Gastrocnemius medialis (tissue), 4 donors: Measurements from ENCODE around the gene PIK3C3. TPM values are rescaled to one million over a fixed set of nuclear protein-coding genes. Genes with fewer than 3 reads are reported as not detected.

Experiments
- ATAC-seq, 2 donors: fragments of 150-250 bp; one replicate each; pipeline ENCODE4 v1.9.1; 2016
- DNase-seq, 2 donors: peaks; one replicate each; pipeline ENCODE4 v3.0.0-alpha.2; 2019
- H3K27ac ChIP-seq, 4 donors: fragments of 200-600 bp; sonication (generic); 1 replicate in 1 of 4; 2 replicates in 3 of 4; pipeline ENCODE4 v1.5.1; 2016 to 2018; ENCODE audit warnings: mild to moderate bottlenecking in 2 of 4, moderate library complexity in 1 of 4
- H3K27me3 ChIP-seq, 3 donors: fragments of 200-600 bp; sonication (generic) in 2 of 3; 1 replicate in 1 of 3; 2 replicates in 2 of 3; pipeline versions ENCODE4 v1.5.1 to v1.6.0; 2016 to 2019; ENCODE audit warnings: mild to moderate bottlenecking in 1 of 3, moderate library complexity in 1 of 3
- H3K36me3 ChIP-seq, 2 donors: fragments of 200-600 bp; sonication (generic) in 1 of 2; one replicate each; pipeline ENCODE4 v1.5.1; 2017 to 2018
- H3K4me1 ChIP-seq, 2 donors: fragments of 200-600 bp; sonication (generic) in 1 of 2; one replicate each; pipeline ENCODE4 v1.5.1; 2016 to 2017; ENCODE audit warnings: mild to moderate bottlenecking in 2 of 2
- H3K4me3 ChIP-seq, 4 donors: fragments of 200-600 bp; sonication (generic) in 3 of 4; 1 replicate in 1 of 4; 2 replicates in 3 of 4; pipeline ENCODE4 v1.5.1; 2016 to 2019; ENCODE audit warnings: mild to moderate bottlenecking in 2 of 4
- H3K9me3 ChIP-seq, 3 donors: fragments of 200-600 bp; sonication (generic) in 2 of 3; 1 replicate in 1 of 3; 2 replicates in 2 of 3; pipeline ENCODE4 v1.5.1; 2016 to 2019
- POLR2A ChIP-seq, 2 donors: fragments of 450-650 bp; IDR thresholded peaks; one replicate each; pipeline ENCODE4 v1.6.1; 2017; ENCODE audit warnings: antibody characterized with exemption in 2 of 2, mild to moderate bottlenecking in 2 of 2, moderate library complexity in 2 of 2
- in situ Hi-C, 4 donors: fragments of 200-750 bp; cut with MboI; loops; one replicate each; pipeline versions ENCODE4 v1.15.0 to v1.8.0; 2017; ENCODE audit warnings: low sequenced_read_pairs in 4 of 4
- intact Hi-C: fragments of 100-400 bp; cut with DNase I; formaldehyde crosslinking; loops from one replicate; pipeline ENCODE4 v1.15.1; 2023; ENCODE audit warnings: low total_unique reads
- total RNA-seq, 4 donors: library from RNA; depleted of rRNA; stranded (reverse); fragments of >200 nt; gene quantifications; one replicate each; pipeline versions ENCODE4 v1.1.0 to v1.2.3, GENCODE V29; 2016
- TF ChIP-seq, protein P1 (sequence below), 5 experiments: fragments of 450-650 bp in 3 of 5; fragments of 200-600 bp in 2 of 5; sonication (generic) in 2 of 5; IDR thresholded peaks in 4 of 5; conservative IDR thresholded peaks in 1 of 5; 1 replicate in 4 of 5; 2 replicates in 1 of 5; pipeline ENCODE4 v1.5.1; 2016 to 2019; ENCODE audit warnings: antibody characterized with exemption in 5 of 5, mild to moderate bottlenecking in 3 of 5, moderate library complexity in 3 of 5

PIK3C3 gene
- total RNA-seq = 10 to 100 TPM; 21.7 to 38.6 (median 29.6) TPM

DNA sequence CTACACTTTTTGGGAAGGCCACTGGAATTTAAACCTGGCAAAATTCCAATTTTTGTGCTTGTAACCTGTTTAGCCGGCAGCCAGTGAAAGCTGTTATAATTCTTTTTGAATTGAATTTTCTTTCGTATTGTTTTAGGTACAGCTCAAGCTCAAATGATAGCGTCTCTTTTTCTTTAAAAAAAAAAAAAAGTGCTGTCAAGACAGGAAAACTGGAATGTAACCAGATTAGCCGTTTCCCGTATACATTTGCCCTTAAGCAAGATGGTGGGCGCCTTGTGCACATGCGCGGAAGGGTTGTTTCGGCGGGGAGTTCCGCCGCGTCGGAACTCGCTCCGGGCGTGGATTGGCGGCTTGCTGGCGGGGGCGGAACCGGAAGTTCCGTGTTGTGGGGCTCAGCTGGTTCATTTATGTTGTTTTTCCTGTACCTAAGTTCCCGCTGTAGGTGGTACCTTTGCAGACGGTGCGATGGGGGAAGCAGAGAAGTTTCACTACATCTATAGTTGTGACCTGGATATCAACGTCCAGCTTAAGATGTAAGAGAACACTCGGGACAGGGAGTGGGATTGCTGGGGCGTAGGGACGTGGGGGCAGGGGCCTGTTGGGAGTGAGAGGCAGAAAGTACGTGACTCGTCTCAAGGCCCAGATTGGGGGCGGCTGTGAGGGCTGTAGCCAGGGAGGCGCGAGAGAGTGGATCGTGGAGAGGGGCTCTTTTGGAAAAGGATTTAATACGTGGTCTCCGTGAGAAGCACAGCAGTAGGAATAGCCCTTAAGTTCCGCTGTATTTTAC lies at the start of gene PIK3C3:
TSS of gene PIK3C3 (plus strand) at position 408 of the 787 bp plus-strand sequence. CDS start at position 466, 58 bp downstream.
- in situ Hi-C loops = no loop called here
- peak; percentile 97 to 99 for ATAC-seq

DNA sequence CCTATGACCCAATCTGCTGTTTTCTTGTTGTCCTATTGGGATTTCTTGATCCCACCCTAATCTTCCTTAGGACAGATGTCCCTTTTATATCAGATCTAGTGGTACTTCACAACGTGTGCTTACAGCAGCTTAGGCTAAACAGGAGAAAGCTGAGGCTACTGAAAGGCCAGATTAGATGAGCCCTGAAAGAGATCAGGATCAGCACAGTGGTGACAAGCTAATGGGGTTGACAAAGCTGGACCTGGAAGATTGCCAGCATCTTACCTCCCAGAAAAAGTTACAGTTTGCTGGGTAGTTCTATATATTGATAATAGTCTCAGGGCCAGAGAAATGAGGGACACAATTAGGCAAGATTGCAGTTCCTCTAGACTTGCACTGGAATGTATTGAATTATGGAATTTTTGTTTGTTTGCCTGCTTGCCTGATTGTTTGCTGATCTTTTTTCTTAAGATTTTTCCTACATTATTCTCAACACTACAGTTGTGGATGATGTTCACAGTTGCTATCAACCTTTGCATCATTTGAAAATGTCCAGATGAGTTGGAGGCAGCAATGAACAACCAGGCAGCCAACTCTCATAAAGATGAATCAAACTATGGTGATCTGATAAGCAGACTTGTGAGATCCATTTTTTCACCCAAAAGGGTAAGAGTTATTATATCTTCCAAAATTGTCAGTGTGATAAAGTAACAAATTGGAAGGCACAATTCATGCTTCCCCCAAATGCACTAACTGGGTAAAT lies 49.1 kb upstream of the PIK3C3 start:
- Histone ChIP-seq H3K4me3 (no peak overlapping the region), H3K9me3 (no peaks in the 10 kb centered on the region), H3K27me3 (no peaks in the 10 kb centered on the region), H3K27ac (no peak overlapping the region), H3K36me3 (no peaks in the 10 kb centered on the region), H3K4me1 (no peaks in the 10 kb centered on the region)
- intact Hi-C loops = no loop called here
- in situ Hi-C loops = no loop called here
- no peak for ATAC-seq
- DNase-seq = no peak
- no peak for TF ChIP-seq POLR2A (IDR thresholded peaks at IDR 0.05)
- TF ChIP-seq, protein P1, sequence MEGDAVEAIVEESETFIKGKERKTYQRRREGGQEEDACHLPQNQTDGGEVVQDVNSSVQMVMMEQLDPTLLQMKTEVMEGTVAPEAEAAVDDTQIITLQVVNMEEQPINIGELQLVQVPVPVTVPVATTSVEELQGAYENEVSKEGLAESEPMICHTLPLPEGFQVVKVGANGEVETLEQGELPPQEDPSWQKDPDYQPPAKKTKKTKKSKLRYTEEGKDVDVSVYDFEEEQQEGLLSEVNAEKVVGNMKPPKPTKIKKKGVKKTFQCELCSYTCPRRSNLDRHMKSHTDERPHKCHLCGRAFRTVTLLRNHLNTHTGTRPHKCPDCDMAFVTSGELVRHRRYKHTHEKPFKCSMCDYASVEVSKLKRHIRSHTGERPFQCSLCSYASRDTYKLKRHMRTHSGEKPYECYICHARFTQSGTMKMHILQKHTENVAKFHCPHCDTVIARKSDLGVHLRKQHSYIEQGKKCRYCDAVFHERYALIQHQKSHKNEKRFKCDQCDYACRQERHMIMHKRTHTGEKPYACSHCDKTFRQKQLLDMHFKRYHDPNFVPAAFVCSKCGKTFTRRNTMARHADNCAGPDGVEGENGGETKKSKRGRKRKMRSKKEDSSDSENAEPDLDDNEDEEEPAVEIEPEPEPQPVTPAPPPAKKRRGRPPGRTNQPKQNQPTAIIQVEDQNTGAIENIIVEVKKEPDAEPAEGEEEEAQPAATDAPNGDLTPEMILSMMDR (IDR thresholded peaks at IDR 0.05 in 4 of 5, conservative IDR thresholded peaks at IDR 0.05 in 1 of 5) = no peak

More for the DNA sequence above, at the start of gene PIK3C3:
- Histone ChIP-seq H3K27ac (peak within 1 kb of the TSS; percentile 78 to 85 (median 80)), H3K4me3 (peak within 1 kb of the TSS; percentile 73 to 89 (median 85)), H3K9me3 (no peaks in the 10 kb centered on the region), H3K27me3 (no peaks in the 10 kb centered on the region), H3K4me1 (peaks cover 20 to 21% of the 10 kb centered on the region in 2 donors), H3K36me3 (peaks cover 0 to 17% of the 10 kb centered on the region in 2 donors)
- peak; percentile 31 to 49 for TF ChIP-seq POLR2A (IDR thresholded peaks at IDR 0.05)
- TF ChIP-seq, protein P1 (IDR thresholded peaks at IDR 0.05 in 4 of 5, conservative IDR thresholded peaks at IDR 0.05 in 1 of 5) = no peak
- intact Hi-C loops = no loop called here
- DNase-seq = peak; percentile 94 to 95

DNA sequence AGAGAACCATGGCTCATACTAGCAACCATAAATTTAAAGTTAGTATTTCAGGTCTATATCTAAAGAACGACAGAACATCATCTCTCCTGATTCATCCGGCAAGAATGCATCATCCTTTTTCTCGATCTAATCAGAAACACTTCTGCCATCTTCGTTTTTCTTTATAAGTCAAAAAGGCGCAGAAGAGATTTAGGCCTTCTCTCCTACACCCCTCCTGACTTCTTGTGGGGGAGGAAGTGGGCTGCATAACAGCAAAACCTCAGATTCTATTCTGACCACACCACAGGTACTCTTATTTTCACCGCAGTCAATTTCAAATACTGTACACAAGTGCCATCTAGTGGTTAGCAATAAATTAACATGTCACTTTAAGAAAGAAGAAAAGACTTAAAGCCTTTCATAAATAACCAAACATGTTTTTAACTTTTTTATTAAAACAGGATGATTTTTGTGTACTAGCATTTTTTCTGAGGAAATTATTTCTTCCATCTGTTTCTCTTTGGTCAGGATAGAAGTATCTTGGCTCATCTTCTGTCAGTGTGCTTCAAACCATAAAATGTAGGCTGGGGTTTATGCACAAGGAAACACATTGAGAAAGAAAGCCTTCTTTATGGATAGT lies 48.4 kb upstream of the PIK3C3 start:
- H3K4me1 ChIP-seq = no peaks in the 10 kb centered on the region
- H3K27ac ChIP-seq = no peak overlapping the region
- no peak for TF ChIP-seq POLR2A (IDR thresholded peaks at IDR 0.05)
- TF ChIP-seq, protein P1 (IDR thresholded peaks at IDR 0.05 in 4 of 5, conservative IDR thresholded peaks at IDR 0.05 in 1 of 5) = peak; percentile 13 to 59 (median 41)
- no peak for ATAC-seq
- H3K9me3 ChIP-seq = no peaks in the 10 kb centered on the region
- H3K4me3 ChIP-seq = no peak overlapping the region
- no peaks in the 10 kb centered on the region for H3K36me3 ChIP-seq
- in situ Hi-C loops (no loop called here), intact Hi-C loops (no loop called here)
- DNase-seq = no peak
- no peaks in the 10 kb centered on the region for H3K27me3 ChIP-seq

DNA sequence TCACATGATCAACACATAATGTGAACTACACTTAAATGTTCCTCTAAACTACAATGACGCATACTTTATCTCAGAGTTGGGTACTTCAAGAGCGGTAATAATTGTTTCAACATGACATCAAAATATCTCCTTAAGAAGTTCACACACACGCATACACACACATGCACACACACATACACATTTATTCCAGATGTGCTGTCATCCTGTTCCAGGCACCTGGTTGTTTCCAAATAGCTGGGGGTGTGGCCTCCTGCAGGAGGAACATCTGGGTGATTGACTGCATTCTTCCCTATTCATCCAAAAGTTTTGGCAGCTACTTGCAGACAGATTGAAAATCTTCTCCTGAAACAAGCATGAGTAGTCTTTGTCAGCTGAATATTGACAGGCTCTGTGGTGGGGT lies 37.9 kb upstream of the PIK3C3 start:
- intact Hi-C loops (no loop called here), in situ Hi-C loops (no loop called here)
- no peak overlapping the region for H3K4me3 ChIP-seq
- no peak overlapping the region for H3K27ac ChIP-seq
- H3K9me3 ChIP-seq = no peaks in the 10 kb centered on the region
- no peak for TF ChIP-seq POLR2A (IDR thresholded peaks at IDR 0.05)
- TF ChIP-seq, protein P1 (IDR thresholded peaks at IDR 0.05 in 4 of 5, conservative IDR thresholded peaks at IDR 0.05 in 1 of 5) = no peak
- no peaks in the 10 kb centered on the region for H3K27me3 ChIP-seq
- no peaks in the 10 kb centered on the region for H3K36me3 ChIP-seq
- no peak for DNase-seq
- no peaks in the 10 kb centered on the region for H3K4me1 ChIP-seq
- no peak for ATAC-seq
